ENCODE data around the gene OFD1.

The OFD1 gene

GRCh38 chrX:13793897-13794296 lies 59.3 kb downstream of the OFD1 start:
- DNase-seq (ENCODE audit: low spot score) = no peak

GRCh38 chrX:13794417-13794816 lies 59.9 kb downstream of the OFD1 start:
- DNase-seq (ENCODE audit: low spot score) = no peak

- DNase-seq (ENCODE audit: low spot score) = no peak
Measured at GRCh38 chrX:13797512-13797911, 63.0 kb downstream of the OFD1 start.

DNA sequence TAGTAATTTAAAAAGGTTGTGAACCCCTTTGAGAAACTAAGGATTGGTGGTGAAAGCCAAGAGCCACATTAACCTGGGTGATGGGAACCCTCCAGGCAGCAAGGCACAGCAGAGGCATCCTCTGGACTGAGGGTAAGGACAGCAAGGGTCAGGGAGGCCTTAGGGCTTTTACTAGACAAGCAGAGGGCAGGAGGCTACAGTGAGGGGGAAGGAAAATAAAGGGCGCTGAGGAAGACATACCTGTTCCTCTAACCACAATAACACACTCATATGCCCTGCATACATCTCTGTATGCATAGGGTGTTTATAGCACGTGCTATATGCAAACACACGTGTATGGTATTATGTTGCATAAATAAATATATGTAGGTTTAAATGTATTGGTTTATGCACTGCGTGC lies 63.6 kb downstream of the OFD1 start:
- DNase-seq (ENCODE audit: low spot score) = no peak

- DNase-seq (ENCODE audit: low spot score) = no peak
Measured at GRCh38 chrX:13803116-13803515, 68.6 kb downstream of the OFD1 start.

DNA sequence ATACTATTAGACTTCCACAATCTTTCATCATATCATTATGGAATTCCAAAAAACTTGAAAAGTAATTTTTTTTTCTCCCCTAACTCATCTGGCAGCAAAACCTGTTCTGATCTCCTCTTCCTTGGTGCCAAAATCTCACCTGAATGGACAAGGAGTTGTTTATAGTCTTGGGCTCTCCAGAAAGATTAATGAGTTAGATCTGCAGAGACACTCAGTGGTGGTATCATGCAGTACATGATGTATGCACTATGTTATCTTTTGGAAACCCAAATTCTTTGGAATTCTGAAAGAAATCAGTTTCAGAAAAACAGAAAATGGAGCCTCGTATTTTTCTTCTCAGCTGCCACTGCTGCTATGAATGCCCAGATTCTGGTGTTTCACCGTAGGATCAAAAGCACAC lies 70.7 kb downstream of the OFD1 start:
- DNase-seq (ENCODE audit: low spot score) = no peak

DNA sequence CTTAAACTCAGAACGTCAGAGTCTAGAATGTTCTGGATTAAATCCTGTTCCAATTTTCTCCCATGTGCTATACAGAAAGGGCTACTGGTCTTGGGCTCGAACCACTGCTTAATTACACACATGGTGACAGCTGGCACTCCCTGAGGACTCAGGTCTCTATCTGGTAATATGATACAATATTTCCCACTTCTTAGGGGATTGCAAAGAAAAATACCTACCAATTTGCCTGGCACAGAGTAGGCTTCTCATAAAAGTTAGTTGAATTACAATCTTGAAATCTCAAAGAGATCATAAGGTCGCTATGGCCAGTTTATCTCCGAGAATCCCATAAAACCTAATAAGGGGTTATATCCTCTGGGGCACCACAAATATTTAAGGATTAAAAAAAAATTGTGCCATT lies 73.7 kb downstream of the OFD1 start:
- DNase-seq (ENCODE audit: low spot score) = no peak

GRCh38 chrX:13808865-13809264 lies 74.3 kb downstream of the OFD1 start:
- DNase-seq (ENCODE audit: low spot score) = no peak

DNA sequence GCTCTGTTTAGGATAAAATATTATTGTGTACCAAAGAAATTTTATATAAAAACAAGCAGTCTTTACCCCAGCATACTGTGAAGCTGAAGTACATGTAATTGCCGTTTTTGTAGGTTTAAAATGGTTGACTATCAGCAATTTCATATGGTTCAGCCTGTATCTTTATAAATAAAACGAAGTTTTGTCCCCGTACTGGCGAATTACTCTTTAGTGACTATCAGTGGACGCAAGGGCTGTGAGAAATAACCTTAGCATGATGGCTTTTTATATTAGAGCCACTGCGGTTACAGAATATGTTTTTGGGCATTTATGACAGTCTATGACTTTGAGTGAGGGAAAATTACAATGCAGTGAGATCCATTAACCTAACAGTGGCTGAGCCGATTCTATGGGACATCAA lies 81.1 kb downstream of the OFD1 start:
- no peak for DNase-seq (ENCODE audit: low spot score)

DNA sequence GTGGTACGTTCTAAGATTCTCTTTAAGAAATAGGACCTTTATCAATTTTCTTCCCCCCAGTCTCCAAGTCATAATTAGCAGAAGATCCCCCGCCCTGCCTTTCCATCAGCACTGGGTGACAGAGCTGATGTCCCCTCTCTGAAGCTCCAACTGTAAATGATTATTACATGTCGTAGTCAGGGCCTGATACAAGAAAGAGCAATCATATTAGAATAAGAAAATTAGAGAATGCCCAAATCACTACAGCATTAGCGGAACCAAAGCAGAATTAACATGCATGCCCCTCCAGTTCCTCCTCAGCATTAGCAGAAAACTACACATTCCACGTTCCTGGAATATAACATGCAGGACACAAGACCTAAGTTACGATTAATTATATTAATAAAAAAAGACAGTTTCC lies 81.6 kb downstream of the OFD1 start:
- DNase-seq (ENCODE audit: low spot score) = no peak

DNA sequence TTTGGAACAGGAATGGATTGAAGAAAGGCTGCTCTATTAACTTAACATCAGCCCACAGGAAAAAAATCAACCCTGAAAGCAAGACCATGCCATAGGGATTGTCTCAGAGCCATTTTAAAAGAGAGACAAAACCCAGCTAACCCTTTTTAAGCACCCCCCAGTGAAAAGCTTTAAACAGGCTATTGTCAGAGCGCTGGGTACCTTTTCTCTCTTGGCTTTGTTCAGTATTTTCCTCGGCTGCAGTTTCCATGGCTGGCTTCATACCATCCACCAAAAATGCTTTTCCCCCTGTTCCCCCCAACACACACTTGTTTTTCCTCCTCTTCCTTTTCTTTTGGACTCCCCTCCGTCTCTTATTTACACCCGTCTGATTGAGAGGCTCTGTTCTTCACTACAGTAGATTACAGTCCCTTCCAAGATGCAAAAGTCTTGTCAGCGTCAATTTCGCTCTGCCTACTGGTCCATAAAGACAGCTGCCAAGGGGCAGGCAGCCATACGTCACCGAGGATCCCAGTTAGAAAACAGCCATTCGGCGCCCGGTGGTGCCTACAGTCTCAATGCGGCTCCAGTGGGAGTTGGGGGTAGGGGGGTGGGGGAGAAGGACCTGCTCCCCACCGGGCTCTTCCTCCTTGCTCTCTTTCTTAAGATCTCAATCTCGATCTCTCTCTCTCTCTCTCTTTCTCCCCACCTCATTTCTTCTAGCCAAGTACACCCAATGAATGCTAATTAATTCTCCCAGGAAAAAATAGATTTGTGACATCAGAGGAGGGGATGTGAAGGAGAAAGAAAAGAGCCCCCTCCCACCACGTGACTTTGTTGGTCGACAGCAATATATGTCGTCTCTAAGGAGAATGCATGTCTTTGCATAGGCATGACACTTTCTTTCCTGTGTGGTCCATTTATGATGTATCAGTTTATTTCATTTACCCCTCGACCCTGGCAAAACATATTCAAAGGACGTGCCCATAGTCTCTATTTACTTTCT lies 82.4 kb downstream of the OFD1 start, which contains the start of gene GPM6B:
Gene GPM6B (minus strand): TSS at position 451 of the 985 bp plus-strand sequence. CDS start 189 bp downstream, at position 262.
- no peak for DNase-seq (ENCODE audit: low spot score)
